DMS153 treated with DMSO at 0.1 percent for 48 hours (cell line): Measurements from ENCODE around the gene LGALS14.
"Not testable (repeated sequence)": the region's sequence is repeated elsewhere in the genome, so short reads cannot be mapped to it uniquely, and the experiment has no call there.

Experiments
- DNase-seq: peaks from one replicate; lab custom pipeline; 2025; ENCODE audit not compliant: unreplicated experiment; lab: John Stamatoyannopoulos, UW

LGALS14 gene, protein sequence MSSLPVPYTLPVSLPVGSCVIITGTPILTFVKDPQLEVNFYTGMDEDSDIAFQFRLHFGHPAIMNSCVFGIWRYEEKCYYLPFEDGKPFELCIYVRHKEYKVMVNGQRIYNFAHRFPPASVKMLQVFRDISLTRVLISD

DNA sequence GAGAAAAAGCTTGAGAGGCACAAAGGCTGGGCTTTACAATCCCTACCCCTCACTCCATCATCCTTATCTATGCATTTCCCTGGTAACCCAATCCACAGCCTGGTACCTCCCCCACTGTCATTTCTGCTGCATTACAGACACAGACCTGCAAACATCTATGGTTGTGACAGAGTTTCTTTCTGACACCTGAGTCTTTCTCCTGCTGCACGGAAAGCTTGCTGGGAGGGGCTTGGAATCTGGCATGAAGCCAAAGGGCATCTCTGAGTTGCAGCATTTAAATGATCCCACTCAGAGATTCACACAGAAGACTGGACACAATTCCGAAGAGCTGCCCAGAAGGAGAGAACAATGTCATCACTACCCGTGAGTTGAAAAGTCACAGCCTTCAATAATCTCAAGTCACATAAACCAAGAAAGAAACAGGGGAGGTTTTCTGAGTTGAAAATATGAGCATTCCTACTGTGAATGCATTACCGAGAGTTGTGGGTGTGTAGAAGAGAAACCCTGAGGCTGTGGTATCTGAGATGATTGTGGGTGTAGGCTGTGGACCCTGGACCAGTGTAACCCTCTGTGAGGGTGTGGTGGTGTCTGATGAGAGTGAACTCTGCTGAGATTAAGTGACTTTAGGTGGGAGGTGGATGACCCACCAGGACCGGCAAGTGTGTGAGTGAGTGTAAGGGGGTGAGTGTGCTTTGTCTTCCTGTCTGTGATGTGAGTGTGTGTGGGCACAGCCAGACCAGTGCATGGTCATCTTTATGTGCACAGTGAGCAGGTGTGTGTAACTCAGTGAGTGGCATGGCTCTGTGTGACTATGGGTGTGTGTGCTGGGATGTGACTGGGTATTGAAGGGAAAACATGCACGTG is at the start of gene LGALS14:
Gene LGALS14, plus strand, starts transcription at position 301 of the 864 bp plus-strand sequence. Its CDS starts 48 bp downstream, at position 349.
- no peak for DNase-seq

DNA sequence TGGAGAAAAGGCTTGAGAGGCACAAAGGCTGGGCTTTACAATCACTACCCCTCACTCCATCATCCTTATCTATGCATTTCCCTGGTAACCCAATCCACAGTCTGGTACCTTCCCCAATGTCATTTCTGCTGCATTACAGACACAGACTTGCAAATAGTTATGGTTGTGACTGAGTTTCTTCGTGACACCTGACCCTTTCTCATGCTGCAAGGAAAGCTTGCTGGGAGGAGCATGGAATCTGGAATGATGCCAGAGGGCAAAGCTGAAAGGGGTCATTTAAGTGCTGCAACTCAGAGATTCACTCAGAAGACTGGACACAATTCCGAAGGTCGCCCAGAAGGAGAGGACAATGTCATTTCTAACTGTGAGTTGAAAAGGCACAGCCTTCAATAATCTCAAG is 48.7 kb upstream of the LGALS14 start, which contains the start of gene LGALS16:
Gene LGALS16, plus strand, starts transcription at position 301 of the 400 bp plus-strand sequence. Its CDS starts 49 bp downstream, at position 350.
- DNase-seq = no peak

DNA sequence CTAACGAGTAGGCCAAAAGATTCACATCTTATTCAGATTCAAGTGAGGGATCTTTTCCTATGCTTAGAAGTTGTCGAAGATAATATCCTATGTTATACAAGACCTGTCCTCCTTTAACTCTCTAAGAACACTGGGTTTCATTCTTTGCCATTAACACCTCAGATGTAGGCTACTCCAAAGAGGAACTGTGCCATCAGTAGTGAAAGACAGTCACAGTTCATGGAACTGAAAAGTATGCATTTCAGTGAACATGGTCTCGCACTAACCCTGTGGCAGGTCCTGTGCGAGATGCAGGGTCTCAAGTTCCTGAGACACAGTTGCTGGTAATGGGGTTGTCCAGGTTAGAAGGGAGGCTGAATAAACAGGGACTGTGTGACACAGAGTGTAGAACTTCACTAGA is 44.5 kb upstream of the LGALS14 start:
- no peak for DNase-seq

DNA sequence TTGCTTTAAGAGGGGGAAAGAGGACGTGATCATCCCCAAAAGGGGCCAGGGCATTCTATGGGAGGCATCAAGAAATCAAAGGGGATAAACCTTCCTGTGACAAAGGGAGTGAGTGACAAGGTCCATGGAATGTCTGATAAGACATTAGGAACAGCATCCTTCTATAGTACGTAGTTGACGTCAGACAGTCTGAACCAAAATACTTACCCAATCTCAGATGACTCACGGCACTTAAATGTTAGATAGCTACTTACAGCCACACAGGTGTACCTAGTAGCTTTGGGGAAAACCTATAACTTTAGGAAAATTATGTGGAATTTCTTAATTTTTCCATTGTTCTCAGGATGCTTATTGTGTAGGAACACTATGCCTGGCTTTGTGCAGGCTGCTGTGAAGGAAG is 43.6 kb upstream of the LGALS14 start:
- no peak for DNase-seq

DNA sequence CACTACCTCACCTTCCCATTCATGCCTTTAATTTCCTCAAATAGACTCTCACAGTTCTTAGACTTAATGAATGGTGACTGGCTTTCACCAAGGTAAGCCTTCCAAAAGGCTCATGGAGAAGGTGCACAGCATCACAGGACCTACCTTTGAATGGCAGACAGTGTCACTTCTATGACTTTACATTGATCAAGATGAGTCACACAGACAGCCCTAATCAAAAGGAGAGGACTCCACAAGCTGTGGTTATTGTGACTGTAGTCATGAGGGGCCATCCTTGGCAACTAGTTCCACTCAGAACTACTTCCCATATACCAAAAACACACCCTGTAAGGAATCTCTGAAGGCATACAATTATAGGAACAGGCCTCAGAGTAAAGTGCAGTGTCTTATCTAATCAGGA is 42.7 kb upstream of the LGALS14 start:
- no peak for DNase-seq

DNA sequence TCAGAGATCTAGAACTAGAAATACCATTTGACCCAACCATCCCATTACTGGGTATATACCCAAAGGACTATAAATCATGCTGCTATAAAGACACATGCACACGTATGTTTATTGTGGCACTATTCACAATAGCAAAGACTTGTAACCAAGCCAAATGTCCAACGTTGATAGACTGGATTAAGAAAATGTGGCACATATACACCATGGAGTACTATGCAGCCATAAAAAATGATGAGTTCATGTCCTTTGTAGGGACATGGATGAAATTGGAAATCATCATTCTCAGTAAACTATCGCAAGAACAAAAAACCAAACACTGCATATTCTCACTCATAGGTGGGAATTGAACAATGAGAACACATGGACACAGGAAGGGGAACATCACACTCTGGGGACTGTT is 34.4 kb upstream of the LGALS14 start:
- DNase-seq = not testable (repeated sequence)

DNA sequence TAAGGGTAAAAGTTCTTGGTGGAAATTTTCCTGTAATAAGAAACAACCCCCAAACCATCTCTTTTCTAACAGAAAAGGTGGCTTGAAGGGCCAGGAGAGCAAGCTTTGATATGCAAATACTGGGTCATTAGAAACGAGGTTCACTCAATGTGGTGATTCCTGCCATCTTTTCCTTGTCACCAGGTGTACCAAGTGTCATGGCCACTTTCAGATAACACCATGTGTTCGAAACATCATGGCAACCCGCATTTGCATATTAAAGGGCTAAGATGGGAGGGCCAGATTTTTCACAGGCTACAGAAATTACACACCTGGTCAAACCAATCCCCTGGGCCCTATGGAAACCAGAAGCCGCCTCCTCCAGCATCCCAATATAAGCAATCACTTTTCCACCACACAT is 33.3 kb upstream of the LGALS14 start:
- no peak for DNase-seq

DNA sequence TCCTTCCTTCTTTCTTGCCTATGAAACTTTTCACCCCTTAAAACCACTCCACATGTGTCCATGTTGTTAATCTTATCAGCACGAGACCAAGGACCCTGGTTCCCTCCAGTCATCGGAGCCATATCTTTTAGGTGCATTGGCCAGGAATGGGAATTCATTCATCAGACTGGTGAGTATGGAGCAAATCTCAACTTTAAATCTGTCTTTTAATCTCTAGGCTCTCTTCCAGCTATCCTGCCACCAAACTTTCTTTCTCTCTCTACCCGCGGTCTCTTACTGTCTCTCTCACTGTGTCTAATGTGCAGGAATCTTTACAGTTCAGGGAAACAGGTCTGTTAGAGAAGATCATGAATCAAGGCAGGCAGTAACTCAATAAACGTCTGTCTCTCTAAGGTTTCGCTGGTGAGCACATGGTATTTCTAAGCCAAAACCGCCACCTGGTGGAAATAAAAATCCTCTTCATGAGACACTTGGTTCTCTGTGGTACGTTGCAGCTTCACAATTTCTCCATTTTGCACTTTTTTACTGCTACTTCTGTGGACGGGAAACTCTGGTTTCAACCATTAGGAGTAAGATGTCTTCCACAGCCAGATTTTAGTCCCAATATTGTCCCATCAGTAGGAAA is 32.4 kb upstream of the LGALS14 start:
- DNase-seq = peak; percentile 39

DNA sequence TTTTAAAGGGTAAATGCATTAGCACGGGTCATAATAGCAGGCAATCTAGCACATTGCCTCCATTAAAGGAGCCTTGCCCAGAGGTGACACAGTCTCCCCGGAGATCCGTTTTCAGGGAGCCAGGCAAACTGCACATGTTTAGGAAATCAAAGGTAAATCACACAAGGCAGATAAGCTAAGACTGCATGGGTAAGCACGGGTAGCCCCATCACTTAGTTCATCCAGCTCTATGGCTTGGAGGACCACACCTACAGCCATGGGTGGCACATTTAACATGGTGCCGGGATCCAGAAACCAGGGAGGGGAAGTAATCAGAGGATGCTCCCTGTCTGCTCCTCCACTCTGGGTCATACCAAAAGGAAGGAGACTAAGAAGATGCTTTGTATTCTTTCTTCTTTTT is 31.8 kb upstream of the LGALS14 start:
- no peak for DNase-seq

DNA sequence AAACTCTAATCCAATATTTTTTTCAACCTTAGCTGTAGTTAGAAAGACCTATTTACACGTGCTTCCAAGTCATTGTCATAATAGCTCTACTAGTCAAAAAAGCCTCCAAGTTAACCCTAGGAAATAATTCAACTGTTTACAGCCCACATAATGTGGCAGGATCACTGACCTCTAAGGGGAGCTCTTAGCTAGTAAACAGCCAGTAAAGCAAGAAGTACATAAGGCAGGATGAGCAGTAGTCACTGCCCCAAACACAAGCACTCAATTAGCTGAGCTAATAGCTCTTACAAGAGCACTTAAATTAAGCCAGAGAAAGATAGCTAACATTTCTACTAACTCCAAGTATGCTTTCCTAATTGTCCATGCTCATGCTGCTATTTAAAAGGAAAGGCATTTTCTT is 30.4 kb upstream of the LGALS14 start:
- DNase-seq = not testable (repeated sequence)

DNA sequence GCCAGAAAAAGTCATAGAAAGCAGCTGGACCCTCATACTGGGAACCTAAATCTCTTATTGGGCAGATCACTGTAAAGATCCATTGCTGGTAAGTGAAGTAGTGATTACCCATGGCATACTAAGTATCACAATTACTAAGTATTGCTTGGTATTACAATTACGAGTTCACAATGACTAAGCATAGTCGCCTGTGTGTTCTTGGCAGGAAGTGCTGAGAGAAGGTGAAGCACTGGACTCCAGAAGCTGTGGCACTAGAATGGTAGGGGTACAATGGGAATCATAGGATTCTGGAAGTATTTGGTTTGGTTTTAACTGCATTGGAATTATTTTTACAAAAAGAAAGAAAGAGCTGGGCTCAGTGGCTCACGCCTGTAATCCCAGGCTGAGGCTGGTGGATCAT is 28.3 kb upstream of the LGALS14 start:
- no peak for DNase-seq

DNA sequence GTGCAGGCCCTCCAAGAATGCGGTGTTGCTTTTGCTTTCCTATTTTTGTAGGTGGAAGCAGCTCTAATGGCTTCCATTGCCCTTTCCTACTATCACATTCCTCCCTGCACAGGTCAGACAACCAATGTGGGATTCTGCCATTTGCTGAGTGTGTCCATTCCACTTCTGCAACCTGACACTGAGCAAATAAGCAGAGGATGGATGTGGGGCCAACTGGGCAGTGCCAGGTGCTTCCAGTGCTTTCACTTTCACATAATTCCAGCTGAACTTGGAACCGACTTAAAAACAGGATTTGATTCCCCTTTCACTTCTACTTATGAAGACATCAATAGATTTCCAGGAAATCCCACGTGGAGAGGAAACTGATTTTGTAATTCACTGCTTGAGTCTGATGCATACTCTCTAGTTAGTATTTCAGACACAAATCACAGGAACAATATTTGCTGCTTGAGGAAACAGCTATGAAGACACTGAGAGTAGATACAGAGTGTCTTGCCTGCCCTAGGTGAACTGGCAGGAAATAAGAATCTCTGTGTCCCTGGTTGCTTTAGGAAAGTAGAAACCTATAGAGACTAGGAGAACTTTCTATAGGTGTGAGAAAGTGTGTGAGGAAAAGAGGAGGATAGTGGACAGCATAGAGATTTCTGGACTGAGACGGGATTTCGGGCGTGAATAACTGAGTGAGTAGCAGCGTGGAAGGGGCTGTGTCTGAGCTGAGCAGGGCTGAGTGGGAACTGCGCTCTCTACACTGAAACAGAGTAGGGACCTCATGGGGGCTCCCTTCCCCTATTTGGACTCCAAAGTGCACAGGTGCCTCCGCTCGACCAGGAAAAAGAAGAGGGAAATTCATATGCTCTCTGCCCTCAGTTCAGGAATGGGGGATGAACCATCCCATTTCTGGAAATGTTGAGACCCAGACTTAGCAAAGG is 26.1 kb upstream of the LGALS14 start:
- DNase-seq = peak; percentile 53

DNA sequence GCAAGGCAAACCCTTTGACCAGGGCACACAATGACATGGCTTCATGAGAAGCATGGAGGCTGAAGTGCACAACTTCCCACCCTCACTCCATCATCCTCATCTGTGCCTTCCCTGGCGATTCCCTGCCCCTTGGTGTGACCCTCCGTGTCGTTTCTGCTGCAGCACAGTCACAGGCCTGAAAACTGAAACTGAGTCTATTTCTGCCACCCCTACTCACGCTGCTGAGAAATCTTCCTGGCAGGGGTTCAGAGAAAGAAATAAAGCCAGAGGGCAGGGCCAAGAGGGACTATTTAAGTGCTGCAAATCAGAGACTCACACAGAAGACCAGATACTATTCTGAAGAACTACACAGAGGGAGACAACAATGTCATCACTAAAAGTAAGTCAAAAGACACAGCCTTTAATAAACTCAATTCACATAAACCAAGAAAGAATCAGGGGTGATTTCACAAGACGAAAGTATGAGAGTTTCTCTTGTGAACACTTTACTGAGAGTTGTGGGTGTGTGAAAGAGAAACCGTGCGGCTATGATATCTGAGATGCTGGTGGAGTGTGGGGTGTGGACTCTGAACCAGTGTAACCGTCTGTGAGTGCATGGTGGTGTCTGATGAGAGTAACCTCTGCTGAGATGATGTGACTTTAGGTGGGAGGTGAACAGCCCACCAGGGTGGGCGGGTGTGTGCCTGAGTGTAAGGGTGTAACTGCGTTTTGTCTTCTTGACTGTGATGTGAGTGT is 25.1 kb upstream of the LGALS14 start:
- no peak for DNase-seq

DNA sequence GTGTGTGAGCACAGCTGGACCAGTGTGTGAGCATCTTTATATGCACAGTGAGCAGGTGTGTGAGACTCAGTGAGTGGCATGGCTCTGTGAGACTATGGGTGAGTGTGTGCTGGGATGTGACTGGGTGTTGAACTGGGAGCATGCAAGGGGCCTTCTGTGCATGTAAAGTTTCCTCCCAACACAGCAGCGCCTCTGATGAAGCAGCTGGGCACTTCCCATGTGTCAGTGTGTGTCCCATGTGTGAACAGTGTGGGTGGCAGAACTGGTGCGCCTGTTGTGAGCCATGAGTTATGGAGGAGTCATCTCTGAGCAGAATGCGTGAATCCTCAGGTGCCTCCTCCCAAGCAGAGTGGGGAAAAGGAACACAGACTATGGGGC is 24.5 kb upstream of the LGALS14 start:
- no peak for DNase-seq

DNA sequence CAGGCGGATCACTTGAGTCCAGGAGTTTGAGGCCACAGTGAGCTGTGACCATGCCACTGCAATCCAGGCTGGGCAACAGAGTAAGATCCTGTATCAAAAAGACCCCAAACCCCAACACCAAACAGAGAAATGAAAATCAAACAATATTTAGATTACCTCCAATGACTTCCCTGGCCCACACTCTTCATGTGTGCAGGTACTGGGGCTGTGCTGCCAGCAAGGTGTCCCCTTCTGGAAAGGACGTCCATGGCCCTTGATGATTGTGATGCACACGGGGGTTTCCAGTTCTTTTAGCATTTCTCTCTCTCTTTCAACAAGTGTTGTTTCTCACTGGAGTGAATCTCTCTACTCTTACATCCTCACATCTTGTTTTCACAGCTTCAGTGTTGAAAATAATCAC is 23.7 kb upstream of the LGALS14 start:
- no peak for DNase-seq

DNA sequence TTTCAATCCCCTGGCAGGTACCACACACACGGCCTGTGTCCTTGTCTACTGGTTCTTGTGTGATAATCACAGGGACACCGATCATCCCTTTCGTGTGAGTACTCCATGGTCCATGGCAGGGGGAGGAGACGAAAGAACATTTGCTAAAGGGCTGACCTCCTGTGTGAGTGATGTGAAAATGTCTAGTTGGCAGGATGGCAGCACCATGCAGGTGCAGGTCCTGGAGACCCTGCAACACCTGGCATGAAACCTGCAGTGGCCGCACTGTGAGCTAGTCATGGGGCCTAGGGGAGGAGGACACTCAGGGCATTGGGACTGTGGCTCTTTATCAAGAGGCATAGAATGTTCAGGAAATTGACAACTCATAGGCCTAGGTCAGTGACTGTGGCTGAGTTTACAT is 22.9 kb upstream of the LGALS14 start:
- no peak for DNase-seq

DNA sequence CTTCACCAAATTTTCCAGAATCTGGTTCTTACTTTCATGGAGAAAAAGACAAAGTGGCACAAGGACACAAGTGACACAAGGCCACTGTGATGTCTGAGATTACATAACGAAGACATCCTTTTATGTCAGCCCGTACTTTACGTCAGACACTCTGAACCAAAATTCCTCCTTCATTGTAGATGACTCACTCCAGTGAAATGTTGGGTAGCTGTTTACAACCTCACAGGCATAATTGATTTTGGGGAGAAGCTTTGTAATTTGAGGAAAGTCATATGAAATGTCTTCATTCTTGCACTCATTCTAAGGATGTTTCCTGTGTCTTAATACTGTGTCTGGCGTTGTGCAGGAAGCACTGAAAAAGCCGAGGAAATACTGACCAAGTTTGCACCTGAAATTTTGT is 20.0 kb upstream of the LGALS14 start:
- DNase-seq = no peak

DNA sequence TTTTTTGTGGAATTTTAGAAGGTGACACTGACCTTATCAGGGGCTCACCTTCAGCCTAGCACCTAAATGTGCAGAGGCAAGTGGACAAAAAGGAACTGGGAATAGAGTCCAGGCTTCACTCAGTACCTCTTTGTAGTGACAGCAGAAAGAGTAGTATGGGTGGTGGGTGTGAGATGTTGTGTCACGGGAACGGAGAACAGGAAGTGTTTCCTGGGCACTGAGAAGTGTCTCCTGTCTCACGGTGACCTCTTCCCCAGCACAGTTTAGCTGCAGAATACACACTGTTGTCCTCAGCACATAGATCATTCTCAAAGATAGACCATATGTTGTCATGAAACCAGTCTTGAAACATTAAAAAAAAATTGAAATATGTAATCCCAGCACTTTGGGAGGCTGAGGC is 17.5 kb upstream of the LGALS14 start:
- DNase-seq = no peak

DNA sequence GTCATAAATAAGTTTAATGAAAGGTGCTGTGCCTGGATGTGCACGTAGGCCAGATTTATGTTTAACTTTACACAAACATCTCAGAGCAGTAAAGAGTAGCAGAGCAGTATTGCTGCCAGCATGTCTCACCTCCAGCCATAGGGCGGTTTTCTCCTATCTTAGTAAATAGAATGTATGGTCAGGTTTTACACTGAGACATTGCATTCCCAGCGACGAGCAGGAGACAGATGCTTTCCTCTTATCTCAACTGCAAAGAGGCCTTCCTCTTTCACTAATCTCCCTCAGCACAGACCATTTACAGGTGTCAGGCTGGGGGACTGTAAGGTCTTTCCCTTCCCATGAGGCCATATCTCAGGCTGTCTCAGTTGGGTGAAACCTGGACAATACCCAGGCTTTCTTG is 15.6 kb upstream of the LGALS14 start:
- not testable (repeated sequence) for DNase-seq

DNA sequence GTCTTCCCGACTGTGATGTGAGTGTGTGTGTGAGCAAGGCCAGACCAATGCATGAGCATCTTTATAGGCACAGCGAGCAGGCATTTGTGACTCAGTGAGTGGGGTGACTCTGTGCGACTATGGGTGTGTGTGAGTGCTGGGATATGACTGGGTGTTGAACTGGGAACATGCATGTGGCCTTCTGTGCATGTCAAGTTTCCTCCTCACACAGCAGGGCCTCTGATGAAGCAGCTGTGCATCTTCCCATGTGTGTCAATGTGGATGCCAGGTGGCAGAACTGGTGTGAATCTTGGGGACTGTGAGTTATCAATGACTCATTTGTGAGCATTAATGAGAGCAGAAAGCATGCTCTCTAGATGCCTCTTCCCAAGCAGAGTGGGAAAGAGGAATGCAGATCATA is 12.1 kb upstream of the LGALS14 start:
- no peak for DNase-seq
